ENCODE measurements around the gene JPH3. TPM values are rescaled to one million over a fixed set of nuclear protein-coding genes. Genes with fewer than 3 reads are reported as not detected.

The JPH3 gene
- total RNA-seq, 1 experiment from 2014 or later, result not detected

GRCh38 chr16:87704754-87705353 lies 102.5 kb downstream of the JPH3 start:
- no peaks in the 10 kb centered on the region for H3K4me1 ChIP-seq (replicated peaks; ENCODE audit: insufficient read depth)
- no peak overlapping the region for H3K27ac ChIP-seq
- H3K27me3 ChIP-seq (ENCODE audit: insufficient read depth, low read depth), result no peaks in the 10 kb centered on the region
- H3K9me3 ChIP-seq (ENCODE audit: insufficient read depth, low read depth), result no peaks in the 10 kb centered on the region
- H3K9me2 ChIP-seq (ENCODE audit: insufficient read depth), result no peaks in the 10 kb centered on the region
- no peak overlapping the region for H2AFZ ChIP-seq
- no peaks in the 10 kb centered on the region for H3K79me2 ChIP-seq (ENCODE audit: low read depth)
- peaks cover 7% of the 10 kb centered on the region; the same call in 1 of the 2 replicates for H3K36me3 ChIP-seq (ENCODE audit: low read depth)
- no peaks in the 10 kb centered on the region for H3F3A ChIP-seq (ENCODE audit: insufficient read depth, low read depth)
- ChIA-PET CTCF (no interaction called here), POLR2A (ENCODE audit: unreplicated experiment) (no interaction called here)
- intact Hi-C loops (cut with micrococcal nuclease; ENCODE audit: unreplicated experiment), result no loop called here
- H4K20me1 ChIP-seq (ENCODE audit: insufficient read depth), result peaks cover 11% of the 10 kb centered on the region; the same call in 1 of the 2 replicates
- no peak overlapping the region for H3K4me2 ChIP-seq
- BruUV-seq (replicated peaks), result no TSS peak
- H3K4me3 ChIP-seq, result no peak overlapping the region
- TF ChIP-seq EZH2 (IDR thresholded peaks at IDR 0.05; ENCODE audit: low read depth) (no peak), CTCF (conservative IDR thresholded peaks at IDR 0.05) (no peak)
- DNase-seq, result no peak

DNA sequence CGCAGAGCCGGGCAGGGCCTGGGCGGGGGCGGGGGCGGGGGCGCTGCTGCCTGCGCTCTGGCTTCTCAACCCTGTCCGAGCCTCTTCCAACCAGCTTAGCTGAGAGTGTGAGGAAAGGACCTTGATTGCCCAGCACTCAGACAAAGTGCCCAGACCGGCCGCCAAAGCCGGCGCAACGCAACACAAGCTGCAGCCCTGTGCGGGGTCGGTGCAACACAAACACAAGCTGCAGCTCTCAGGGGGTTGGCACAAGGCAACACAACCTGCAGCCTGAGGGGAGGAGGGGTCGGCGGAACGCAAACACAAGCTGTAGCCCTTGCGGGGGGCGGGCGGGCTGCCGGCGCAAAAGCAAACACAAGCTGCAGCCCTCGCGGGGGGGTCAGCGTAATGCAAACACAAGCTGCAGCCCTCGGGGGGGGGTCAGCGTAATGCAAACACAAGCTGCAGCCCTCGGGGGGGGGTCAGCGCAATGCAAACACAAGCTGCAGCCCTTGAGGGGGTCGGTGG lies 103.5 kb downstream of the JPH3 start:
- POLR2A ChIA-PET (ENCODE audit: unreplicated experiment), result no interaction called here
- H3K4me2 ChIP-seq, result no peak overlapping the region

DNA sequence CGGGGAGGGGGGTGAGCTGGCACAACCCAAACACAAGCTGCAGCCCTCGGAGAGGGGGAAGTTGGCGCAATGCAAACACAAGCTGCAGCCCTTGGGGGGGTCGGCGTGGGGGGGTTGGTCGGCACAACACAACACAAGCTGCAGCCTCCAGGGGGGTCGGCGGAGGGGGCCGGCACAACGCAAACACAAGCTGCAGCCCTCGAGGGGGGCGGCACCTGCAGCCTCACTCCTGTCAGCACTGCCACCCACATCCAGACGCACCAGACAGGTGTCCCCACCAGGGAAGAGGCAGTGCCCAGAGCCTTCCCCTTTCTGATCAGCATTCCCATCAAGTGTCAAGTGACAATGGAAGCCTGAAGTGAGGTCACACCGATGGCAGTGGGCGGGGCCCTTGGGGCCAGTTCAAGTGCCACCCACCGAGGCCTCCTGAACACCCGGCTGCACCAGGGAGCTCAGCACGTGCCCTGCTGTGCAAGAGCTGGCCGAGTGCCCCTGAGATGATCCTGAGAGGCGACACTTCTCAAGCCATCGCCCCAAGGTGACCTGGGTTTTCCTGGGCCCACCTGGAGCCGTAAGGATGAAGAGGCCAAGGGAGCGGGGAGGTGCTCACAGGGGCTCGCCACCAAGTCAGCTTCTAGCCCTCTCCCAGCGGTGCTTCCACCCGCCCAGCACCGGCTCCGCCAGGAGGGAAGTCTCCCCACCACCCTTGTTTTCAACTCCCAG lies 104.1 kb downstream of the JPH3 start:
- POLR2A ChIA-PET (ENCODE audit: unreplicated experiment), result no interaction called here
- no peak for DNase-seq
- Histone ChIP-seq H3K9me2 (ENCODE audit: insufficient read depth) (no peaks in the 10 kb centered on the region), H3K27me3 (ENCODE audit: insufficient read depth, low read depth) (no peaks in the 10 kb centered on the region), H3K36me3 (ENCODE audit: low read depth) (peaks cover 7% of the 10 kb centered on the region; the same call in 1 of the 2 replicates), H3K4me1 (replicated peaks; ENCODE audit: insufficient read depth) (no peaks in the 10 kb centered on the region), H4K20me1 (ENCODE audit: insufficient read depth) (peaks cover 14% of the 10 kb centered on the region; the same call in 1 of the 2 replicates), H3K4me2 (no peak overlapping the region), H3K27ac (no peak overlapping the region), H3K9me3 (ENCODE audit: insufficient read depth, low read depth) (no peaks in the 10 kb centered on the region), H3F3A (ENCODE audit: insufficient read depth, low read depth) (no peaks in the 10 kb centered on the region), H3K79me2 (ENCODE audit: low read depth) (no peaks in the 10 kb centered on the region), H2AFZ (no peak overlapping the region), H3K4me3 (no peak overlapping the region)
- BruUV-seq (replicated peaks), result no TSS peak
- TF ChIP-seq EZH2 (IDR thresholded peaks at IDR 0.05; ENCODE audit: low read depth), result no peak
- no peak for TF ChIP-seq CTCF (conservative IDR thresholded peaks at IDR 0.05)
- intact Hi-C loops (cut with micrococcal nuclease; ENCODE audit: unreplicated experiment), result no loop called here
- CTCF ChIA-PET, result no interaction called here

More for the DNA sequence above, 103.5 kb downstream of the JPH3 start:
- H3F3A ChIP-seq (ENCODE audit: insufficient read depth, low read depth), result no peaks in the 10 kb centered on the region
- H3K79me2 ChIP-seq (ENCODE audit: low read depth), result no peaks in the 10 kb centered on the region
- H3K27me3 ChIP-seq (ENCODE audit: insufficient read depth, low read depth), result no peaks in the 10 kb centered on the region
- no peak overlapping the region for H2AFZ ChIP-seq
- intact Hi-C loops (cut with micrococcal nuclease; ENCODE audit: unreplicated experiment), result no loop called here
- no peaks in the 10 kb centered on the region for H3K9me2 ChIP-seq (ENCODE audit: insufficient read depth)
- DNase-seq, result no peak
- no TSS peak for BruUV-seq (replicated peaks)
- TF ChIP-seq EZH2 (IDR thresholded peaks at IDR 0.05; ENCODE audit: low read depth), result no peak
- no peak for TF ChIP-seq CTCF (conservative IDR thresholded peaks at IDR 0.05)
- no peak overlapping the region for H3K4me3 ChIP-seq
- H3K27ac ChIP-seq, result no peak overlapping the region
- H3K36me3 ChIP-seq (ENCODE audit: low read depth), result peaks cover 7% of the 10 kb centered on the region; the same call in 1 of the 2 replicates
- H4K20me1 ChIP-seq (ENCODE audit: insufficient read depth), result peaks cover 14% of the 10 kb centered on the region; the same call in 1 of the 2 replicates
- H3K9me3 ChIP-seq (ENCODE audit: insufficient read depth, low read depth), result no peaks in the 10 kb centered on the region
- no peaks in the 10 kb centered on the region for H3K4me1 ChIP-seq (replicated peaks; ENCODE audit: insufficient read depth)
- CTCF ChIA-PET, result no interaction called here
